ENCODE data around the gene MARK3.
"Not testable (repeated sequence)": the region's sequence is repeated elsewhere in the genome, so short reads cannot be mapped to it uniquely, and the experiment has no call there.

The MARK3 gene

DNA sequence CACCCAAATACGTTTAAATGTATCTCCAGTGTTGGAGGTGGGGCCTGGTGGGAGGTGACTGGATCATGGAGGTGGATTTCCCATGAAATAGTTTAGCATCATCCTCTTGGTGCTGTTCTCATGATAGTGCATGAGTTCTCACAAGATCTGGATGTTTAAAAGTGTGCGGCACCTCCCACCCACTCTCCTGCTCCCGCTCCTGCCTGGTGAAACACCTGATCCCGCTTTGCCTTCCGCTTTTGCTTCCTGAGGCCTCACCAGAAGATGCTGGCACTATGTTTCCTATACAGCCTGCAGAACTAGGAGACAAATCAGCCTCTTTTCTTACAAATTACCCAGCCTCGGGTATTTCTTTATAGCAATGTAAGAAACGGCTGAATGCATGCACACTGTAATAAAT is 31.1 kb upstream of the MARK3 start:
- TF ChIP-seq, protein P1, sequence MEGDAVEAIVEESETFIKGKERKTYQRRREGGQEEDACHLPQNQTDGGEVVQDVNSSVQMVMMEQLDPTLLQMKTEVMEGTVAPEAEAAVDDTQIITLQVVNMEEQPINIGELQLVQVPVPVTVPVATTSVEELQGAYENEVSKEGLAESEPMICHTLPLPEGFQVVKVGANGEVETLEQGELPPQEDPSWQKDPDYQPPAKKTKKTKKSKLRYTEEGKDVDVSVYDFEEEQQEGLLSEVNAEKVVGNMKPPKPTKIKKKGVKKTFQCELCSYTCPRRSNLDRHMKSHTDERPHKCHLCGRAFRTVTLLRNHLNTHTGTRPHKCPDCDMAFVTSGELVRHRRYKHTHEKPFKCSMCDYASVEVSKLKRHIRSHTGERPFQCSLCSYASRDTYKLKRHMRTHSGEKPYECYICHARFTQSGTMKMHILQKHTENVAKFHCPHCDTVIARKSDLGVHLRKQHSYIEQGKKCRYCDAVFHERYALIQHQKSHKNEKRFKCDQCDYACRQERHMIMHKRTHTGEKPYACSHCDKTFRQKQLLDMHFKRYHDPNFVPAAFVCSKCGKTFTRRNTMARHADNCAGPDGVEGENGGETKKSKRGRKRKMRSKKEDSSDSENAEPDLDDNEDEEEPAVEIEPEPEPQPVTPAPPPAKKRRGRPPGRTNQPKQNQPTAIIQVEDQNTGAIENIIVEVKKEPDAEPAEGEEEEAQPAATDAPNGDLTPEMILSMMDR (IDR thresholded peaks at IDR 0.05; ENCODE audit: extremely low read depth, missing control alignments): no peak
- DNase-seq (ENCODE audit: low spot score): no peak

DNA sequence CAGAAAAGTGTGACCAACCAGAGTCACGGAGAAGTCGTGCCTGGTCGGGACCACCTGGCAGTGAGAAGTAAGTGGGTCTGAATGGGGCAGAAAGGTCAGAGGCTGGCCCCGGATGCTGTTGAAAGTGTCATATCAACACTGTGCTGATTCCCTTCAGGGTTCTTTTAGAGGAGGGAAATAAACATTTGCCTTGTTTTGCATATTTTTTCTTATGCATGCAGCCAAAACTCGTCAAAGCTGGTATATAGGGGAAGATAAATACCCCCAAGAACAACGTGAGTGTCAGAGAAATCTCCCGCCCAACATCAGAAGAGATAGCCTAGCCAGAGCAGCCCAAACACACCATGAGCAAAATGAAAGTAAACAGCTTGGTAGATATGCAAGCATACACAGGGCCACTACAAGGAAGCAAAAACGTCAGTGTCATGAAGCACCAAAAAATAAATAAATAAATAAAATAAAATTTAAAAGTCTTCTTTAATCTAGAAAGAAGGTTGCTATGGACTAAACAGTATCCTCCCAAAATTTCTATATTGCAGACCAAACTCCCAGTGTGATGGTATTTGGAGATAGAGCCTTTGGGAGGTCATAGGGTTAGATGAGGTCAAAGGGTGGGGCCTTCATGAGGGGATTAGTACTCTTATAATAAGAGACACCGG is 29.1 kb upstream of the MARK3 start:
- no peak for DNase-seq (ENCODE audit: low spot score)
- TF ChIP-seq, protein P1 (IDR thresholded peaks at IDR 0.05; ENCODE audit: extremely low read depth, missing control alignments): no peak

DNA sequence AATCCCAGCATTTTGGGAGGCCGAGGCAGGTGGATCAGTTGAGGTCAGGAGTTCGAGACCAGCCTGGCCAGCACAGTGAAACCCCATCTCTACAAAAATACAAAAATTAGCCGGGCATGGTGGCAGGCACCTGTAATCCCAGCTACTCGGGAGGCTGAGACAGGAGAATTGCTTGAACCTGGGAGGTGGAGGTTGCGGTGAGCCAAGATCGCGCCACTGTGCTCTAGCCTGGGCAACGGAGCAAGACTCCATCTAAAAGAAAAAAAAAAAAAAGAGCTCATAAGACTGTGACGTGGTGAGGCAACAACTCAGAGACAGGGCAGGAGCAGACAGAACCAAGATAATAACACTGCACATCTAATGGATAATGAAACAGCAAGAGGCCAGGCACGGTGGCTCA is 27.7 kb upstream of the MARK3 start:
- not testable (repeated sequence) for DNase-seq (ENCODE audit: low spot score)

DNA sequence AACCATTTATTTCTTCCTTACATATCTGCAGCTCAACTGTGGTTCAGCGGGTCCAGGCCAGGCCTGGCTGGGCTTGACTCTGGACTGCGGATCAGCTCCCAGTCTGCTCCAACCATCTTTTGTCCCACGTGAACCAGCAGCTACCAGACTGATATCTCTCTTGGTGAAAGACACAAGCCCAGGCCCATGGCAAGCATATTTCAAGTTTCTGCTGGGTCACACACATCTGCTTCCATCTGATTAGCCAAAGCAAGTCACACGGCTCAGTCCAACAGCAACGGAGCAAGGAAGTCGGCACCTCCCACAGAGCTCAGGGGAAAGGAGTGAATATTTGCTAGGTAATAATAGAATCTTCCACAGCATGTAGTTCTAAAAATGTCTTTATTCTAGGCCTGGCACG is 24.7 kb upstream of the MARK3 start:
- TF ChIP-seq, protein P1 (IDR thresholded peaks at IDR 0.05; ENCODE audit: extremely low read depth, missing control alignments): no peak
- DNase-seq (ENCODE audit: low spot score): no peak

DNA sequence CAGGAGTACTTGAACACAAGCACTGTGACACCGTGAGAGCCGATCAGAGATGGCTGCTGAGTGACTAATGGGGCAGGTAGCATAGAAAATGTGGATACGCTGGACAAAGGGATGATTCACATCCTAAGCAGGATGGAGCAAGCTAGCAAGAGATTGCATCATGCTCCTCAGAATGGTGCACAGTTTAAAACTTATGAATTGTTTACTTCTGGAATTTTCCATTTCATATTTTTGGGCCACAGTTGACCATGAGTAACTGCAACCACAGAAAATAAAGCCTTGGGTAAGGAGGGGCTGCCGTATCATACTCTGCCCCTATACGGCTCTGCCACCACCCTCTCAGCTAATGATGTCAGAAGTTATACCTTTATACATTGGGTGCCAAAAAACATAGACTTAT is 23.3 kb upstream of the MARK3 start:
- TF ChIP-seq, protein P1 (IDR thresholded peaks at IDR 0.05; ENCODE audit: extremely low read depth, missing control alignments): no peak
- no peak for DNase-seq (ENCODE audit: low spot score)

DNA sequence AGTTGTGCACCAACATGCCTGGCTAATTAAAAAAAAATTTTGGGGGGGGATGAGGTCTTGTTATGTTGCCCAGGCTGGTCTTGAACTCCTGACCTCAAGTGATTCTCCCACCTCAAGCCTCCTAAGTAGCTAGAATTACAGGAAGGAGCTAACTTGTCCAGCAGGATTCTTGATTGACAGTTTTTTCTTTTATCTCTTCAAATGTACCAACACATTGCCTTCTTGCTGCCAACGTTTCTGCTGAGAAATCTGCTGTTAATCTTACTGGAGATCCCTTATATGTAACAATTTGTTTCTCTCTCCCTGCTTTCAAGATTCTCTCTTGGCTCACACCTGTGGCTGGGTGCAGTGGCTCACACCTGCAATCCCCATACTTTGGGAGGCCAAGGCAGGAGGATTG is 22.4 kb upstream of the MARK3 start:
- no peak for DNase-seq (ENCODE audit: low spot score)
- TF ChIP-seq, protein P1 (IDR thresholded peaks at IDR 0.05; ENCODE audit: extremely low read depth, missing control alignments): no peak

DNA sequence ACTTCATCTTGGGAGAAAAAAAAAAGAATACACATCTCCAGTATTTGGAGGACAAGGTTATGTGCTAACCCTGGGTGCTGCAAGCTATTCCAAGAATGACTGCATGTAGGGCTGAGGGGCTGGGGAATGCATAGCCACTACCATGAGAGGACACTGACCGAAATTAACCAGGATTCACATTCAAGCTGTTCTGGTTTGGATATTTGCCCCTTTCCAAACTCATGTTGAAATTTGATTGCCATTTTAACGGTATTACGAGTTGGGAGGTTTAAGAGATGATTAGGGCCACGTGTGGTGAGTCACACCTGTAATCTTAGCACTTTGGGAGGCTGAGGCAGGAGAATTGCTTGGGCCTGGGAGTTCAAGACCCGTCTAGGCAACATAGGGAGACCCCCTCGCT is 18.5 kb upstream of the MARK3 start:
- TF ChIP-seq, protein P1 (IDR thresholded peaks at IDR 0.05; ENCODE audit: extremely low read depth, missing control alignments): no peak
- DNase-seq (ENCODE audit: low spot score): no peak

DNA sequence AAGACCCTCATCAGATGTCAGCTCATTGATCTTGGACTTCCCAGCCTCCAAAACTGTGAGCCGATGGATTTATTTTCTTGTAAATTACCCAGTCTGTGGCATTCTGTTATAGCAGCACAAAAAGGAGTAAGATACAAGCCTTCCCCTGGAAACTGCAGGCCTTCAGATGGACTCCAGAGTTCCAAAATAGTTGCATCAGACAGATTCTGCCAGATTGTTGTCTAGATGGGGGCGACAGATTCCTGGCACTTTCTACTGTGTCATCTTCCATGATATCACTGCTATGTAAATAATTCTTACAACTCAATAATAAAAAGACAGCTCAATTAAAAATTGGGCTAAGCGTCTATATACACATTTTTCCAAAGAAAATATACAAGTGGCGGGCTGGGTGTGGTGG is 17.2 kb upstream of the MARK3 start:
- TF ChIP-seq, protein P1 (IDR thresholded peaks at IDR 0.05; ENCODE audit: extremely low read depth, missing control alignments): no peak
- DNase-seq (ENCODE audit: low spot score): no peak

All from GM20000 (cell line).